Activated CD8-positive, alpha-beta memory T cell treated with anti-CD3 and anti-CD28 coated beads, Interleukin-2, amount 50 U/mL, for 1 hour (primary cell): ENCODE results near the gene GALNT2.

Experiments
- DNase-seq: peaks from one replicate; pipeline ENCODE4 v3.0.0-alpha.2; 2020; ENCODE audit errors: extremely low read depth

The GALNT2 gene

DNA sequence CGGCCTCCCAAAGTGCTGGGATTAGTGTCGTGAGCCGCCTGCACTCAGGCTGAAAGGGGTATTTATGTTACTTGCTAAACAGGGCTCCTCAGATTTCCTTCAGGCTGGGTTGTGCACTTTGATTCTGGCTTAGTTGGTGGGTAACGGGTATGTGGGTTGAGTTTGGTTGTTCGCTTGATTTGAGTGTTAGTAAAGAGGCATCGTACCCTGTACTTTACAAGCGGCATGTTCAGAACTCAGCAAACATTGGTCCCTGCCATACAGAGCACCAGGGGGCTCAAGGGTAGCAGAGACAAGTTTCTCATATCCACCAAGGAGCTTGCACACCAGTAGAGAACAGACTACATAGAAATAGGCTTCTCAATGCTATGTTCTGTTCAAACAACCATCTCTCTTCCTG, 211.3 kb downstream of the GALNT2 start:
- DNase-seq = no peak

DNA sequence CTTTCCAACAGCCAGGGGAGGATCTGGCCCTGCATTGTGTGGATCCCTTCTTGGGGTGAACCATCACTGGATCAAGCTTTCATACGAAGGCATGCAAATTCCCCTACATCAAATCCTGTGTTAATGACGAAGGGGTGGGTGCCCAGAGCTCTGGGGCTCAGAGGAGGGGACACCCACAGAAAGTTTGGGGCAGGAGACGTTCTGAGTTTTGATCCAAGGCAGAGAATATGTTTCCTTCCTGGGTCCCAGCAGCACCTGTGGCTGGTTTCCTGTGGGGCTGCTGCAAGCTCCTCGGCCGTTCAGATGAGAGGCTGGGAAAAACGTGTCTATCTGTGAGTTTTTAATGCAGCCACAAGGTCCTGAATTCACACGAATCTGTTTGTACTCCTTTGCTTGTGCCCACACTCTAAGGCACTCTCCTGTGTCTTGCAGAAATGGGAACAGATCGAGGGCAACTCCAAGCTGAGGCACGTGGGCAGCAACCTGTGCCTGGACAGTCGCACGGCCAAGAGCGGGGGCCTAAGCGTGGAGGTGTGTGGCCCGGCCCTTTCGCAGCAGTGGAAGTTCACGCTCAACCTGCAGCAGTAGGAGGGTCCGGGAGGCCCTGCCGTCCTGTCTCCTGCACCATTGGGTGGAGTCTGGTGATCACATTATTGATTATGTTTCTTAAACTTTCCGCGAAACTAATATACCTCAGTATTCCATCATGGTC, 212.0 kb downstream of the GALNT2 start:
- no peak for DNase-seq

DNA sequence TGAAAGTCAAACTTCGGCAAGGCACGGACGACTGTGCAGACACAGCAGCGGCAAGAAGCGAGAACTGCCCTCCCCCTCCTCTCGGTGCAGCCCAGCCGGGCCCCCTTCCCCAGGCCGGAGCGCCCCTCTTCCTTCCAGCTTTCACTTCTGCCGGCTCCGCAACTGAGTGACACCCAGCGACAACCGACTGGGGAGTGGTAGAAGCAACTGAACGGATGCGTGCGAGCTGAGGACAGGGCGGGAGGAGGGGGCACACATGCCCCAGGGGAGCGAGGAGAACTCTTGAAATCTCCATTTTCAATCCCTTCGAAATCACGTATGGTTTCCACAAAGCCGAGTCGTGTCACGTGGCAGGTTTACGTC, 212.5 kb downstream of the GALNT2 start:
- no peak for DNase-seq

DNA sequence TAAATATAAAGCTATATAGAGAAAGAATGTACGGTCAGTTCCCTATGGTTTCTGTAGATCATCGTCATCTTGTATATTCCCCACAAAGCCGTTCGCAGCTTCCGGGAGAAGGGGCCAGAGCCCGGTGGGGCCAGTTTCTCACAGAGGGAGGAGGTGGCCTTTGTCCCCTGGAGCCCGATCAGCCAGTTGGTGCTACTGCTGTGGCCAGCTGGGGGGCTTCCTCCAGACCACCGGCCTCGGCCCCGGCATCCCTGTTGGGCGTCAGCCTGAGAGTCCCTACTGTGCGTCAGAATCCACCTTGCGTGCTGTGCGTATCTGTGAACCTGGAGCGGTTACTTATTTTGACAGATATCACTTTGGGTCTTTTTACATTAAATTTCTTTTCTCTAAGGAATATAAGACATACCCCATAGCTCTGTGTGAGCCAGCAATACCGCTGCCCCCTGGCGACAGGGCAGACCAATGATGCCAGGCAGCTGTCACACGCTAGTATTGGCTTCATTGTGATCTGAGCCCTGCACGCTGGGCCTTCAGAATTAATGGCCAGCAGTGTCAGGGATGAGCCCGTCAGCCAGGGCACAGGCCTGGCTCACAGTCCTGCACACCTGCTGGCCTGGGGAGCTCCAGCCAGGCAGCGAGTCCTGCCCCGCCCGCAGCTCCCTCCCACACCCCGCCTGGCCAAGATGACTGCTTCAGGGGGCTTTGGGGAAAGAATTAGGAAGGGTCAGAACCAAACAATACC, 213.2 kb downstream of the GALNT2 start:
- DNase-seq = no peak

DNA sequence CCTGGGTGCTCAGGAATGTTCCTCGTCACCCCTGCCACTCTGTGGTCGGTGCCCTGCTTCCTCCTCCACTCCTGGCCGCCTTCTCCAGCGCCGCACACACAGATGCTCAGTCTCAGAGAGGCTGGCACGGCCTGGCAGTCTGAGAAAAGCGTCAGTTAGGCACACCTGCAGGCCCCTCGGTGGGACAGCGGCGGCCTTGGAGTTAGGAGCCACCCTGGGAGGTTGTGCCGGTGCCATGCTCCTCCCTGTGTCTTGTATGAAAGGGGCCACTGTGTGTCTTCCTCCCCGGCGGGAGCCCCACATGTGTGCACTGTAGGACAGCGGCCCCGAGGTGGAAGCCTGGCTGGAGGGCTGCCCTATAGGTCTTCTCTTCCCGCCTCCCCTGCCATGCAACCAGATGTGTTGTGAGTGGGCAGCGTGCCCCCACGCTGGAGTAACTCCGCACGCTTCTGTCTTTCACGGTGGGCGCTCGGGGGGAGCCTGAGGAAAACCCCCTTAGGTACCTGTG, 213.9 kb downstream of the GALNT2 start:
- DNase-seq = no peak

DNA sequence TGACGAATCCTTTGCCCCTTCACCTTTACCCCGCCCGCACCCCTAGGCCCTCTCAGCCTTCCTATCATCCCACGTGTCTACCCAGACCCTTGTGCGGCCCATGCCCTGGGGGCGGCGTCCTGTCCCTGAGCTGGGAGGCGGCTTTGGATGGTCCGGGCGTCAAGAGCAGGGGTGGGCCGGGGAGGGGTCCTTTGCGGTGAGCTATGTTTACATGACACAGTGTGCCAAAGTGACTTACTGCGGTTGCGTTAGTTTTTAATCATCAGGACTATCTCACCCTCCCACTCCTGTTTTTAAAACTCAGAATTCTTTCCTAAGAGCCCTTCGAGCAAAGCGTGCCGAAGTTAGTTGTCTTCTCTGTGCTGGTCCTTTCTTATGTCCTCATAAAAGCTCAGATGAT, 214.5 kb downstream of the GALNT2 start:
- no peak for DNase-seq

DNA sequence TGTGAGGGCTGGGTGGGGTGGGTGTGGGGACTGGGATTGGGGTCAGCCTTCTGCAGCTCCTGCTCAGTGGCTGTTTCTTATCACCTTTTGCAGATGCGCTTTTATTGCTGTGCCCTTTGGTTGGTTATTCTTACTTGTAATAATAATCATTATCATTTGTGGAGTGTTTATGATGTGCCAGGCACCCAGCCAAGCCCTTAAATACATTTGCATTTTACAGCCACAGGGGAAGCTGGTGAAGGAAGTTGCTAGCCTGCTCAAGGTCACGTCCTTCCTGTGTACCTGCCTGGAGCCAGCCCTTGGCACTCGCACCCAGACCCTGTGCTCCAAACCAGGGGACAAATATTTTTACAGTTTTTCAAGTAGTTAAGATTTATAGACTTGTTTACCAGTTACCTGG, 215.1 kb downstream of the GALNT2 start:
- DNase-seq = no peak

DNA sequence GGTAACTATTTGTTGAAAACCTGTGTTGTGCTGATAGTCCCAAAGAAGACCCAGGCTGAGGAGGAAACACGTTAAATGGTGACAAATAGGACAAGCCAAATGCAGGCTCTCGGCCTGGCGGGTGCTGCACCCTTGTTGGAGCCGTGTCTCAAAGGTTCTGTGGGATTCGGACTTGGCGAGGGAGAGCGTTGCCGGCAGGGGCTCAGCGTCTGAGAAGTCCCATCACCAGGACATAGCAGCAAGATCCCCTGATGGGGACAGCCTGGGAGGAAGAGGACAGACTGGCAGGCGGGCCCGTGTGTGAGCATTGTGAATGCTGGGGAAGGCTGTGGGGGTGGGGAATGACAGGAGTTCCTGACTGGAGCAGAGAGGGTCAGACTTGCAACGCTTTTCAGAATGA, 216.6 kb downstream of the GALNT2 start:
- DNase-seq = no peak

DNA sequence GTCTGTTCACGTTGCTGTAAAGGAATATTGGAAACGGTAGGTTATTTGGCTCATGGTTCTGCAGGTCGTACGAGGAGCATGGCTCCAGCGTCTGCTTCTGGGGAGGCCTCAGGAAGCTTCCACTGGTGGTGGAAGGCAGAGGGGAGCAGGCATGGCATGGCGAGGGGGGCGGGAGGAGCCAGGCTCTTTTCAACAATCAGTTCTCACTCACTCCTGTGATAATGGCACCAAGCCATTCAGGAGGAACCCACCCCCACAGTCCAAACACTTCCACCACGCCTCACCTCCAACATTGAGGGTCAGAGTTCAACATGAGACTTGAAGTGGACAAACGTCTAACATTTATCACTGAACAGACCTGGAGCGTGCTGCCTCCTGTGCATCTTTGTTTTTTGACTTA, 217.9 kb downstream of the GALNT2 start:
- DNase-seq = no peak

DNA sequence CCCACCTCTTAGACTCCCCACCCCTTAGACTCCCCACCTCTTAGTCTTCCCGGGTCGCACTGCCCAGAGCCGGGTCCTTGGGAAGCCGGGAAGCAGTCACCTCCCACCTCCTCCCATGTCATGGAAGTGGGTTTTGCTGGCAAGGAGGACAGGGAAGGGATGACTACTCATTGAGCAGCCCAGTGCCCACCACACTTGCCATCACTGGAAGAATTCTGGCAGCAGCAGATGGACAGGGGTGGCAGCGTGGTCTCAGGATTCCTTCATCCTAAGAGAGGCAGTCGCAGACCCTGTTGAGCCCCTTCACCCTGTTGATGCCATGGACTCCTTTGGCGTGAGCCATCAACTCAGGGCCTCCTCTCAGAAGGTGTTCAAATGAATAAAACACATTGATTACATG, 218.3 kb downstream of the GALNT2 start:
- no peak for DNase-seq

DNA sequence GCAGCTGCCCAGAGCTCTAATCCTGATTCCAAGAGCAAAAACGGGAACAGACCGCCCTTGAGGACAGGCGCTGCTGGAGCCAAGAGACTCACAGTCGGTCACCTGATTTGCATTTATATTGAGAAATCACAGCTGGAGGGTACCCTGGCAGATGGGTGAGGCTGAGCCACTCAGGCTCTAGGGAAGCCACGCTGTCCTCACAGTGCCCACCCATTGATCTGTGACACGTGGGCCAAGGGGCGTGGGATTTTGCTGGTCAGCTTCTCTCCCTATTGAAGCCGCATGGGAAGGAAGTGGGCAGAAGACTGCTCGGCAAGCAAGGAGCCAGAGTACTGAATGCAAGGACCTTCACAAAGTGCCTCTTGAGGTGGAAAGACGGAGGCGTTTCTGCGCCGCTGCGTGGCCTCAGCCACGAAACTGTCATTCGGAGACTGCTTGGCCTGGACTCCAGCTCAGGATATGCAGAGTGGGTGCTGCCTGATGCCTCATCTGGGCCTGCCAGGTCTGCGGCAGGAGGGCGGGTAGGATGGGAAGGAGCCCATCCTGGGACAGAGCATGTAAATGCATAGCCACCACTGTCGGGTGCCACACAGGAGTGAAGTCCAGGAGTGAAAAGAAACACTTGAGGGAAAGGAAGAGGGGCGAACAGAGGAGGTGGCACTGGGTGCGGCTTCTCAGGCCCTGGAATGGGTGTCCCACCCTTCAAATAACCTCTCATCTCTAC, 219.3 kb downstream of the GALNT2 start:
- no peak for DNase-seq

DNA sequence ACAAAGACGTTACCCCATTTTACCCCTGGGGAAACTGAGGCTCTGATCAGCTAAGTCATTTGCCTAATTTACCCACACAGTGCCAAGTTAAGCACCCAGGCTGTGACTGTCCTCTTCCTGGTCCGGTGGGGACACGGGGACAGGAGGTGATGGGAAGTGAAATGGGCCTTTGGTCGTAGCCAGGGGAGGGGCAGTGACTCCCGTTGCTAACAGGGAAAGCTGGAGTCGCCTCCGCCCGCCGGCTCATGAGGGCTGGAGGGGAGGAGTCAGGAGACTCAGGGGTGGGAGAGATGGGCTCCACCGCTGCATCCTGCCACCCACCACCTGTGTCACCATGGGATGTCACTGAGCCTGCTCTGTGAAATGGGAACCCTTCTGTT, 219.8 kb downstream of the GALNT2 start:
- DNase-seq = no peak

DNA sequence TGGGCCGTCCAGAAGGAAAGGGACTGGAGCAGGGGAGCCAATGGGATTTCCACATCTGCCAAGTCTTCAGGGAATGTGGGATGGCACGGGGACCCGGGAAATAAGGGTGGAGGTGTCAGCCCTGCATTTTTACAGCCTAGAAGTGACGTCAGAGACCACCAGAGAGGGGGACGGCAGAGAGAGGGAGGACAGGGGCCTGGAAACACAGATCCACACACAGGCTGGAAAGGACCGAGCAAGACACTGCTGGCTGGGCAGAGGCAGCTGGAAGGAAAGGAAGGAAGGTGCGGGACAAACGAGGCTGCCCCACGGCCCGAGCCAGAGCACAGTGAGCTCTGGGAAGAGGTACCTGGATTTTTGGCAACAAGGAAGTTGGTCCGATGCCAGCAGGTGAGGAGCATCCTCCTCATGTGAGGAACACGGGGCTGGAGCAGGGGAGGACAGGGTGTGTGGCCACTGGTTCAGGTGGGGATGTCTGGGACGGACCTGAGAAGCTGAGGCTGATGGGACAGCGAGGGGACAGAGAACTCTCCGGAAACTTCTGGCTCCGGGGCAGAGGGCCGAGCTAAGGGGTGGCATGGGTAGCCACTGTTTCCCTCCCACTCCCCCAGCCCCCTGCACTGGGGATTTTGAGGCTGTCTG, 220.8 kb downstream of the GALNT2 start:
- no peak for DNase-seq

DNA sequence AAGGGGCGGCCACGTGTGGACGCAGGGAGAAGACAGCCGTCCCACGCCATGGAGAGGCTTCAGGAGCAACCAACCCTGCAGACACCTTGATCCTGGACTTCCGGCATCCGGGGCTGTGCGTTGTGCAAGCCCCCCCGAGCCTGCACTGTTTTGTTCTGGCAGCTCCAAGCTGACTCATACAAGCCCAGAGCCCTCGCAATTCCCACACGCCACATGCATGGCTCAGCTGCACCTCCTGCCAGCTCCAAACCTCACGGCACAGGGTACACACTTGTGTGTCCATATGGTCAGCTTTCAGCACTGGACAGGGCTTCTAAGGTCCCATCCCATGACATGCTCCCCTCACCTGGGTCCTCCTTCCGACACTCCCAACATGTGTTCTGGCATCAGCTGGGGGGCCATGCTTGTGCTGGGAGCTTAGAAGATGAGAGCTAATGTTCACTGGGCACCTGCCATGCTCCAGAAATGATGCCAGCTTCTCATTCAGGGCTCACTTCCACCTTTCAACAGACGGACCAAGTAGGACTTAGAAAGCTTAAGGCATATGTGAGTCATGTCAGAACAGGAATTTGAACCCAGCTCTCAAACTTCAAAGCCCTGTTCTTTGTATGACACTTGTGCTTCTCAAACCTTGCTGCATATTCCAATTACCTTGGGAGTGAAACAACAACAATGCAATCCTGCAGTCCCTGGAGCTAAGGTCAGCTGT, 221.8 kb downstream of the GALNT2 start:
- DNase-seq = no peak

DNA sequence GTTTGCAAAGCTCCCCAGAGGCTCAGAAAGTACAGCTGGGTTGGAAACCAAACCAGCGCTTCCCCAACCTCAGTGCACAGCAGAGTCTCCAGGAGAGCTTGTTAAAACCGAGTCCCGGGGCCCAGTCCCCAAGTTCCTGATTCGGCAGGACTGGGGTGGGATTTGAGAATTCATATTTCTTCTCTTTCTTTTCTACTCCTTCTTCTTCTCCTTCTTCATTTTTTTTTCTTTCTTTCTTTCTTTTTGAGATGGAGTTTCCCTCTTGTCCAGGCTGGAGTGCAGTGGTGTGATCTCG, 222.3 kb downstream of the GALNT2 start:
- no peak for DNase-seq

DNA sequence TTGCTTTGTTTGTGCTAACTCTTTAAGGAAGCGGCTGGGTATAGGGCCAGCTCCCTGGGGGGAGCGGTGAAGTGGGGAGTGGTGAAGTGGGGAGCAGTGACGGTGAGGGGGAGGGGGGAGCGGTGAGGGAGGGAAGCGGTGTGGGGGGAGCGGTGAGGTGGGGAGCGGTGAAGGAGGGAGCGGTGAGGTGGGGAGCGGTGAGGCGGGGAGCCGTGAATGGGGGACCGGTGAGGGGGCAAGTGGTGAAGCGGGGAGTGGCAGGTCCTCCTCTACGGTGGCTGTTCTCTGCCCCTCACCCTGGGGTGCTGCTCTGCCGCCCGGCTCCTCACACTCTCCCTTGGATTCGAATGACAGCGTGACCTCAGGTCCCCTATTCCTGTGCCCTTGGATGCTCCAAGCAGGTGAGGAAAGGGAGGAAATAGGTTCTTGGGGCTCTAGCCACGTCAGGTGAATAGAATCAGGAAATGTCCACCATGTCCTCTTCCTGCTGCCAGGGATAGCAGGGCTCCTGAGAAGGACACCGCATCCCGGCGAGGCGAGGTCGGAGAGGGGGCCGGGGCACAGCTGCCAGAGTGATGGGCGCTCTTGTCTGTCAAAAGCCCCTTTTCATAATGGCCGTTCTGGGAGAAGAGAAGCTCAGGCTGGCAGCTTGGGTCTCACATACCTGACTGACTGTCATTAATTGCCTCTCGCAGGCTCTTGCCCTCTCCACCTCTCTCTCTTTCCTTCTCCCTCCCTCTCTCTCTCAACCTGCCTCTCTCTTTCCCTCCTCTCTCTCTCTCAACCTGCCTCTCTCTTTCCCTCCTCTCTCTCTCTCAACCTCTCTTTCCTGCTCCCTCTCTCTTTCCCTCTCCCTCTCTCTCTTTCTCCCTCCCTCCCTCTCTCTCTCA, 224.9 kb downstream of the GALNT2 start:
- no peak for DNase-seq

DNA sequence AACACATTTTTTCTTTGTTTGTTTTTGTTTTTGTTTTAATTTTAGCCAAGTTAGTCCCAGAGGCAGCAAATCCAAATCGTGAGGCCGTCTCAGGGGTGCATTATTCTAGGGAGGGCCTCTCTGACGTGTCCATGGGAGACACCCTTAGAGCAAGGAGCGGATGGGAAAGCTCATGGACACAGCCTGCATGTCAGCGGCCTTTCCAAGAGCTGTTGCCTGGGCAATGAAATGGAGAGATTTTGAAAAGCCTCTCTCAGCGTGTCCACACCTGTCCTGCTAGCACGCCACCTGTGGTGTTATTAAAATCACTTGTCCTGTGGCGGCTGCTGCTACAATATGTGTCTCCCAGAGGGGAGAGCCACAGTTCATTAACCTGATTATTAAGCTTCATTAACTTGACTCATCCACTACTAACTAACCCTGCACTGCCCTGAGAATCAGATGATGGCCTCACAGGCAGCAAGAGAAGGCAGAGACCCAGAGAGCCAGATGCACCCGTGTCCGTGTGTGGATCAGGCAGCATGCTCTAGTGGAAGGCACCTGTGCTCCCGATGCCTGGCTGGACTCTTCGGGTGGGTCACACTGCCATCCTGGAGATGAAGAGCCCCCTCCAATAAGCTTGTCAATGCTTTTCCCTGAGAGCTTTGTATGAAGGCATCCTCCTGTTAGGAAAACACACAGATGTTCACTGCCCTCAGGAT, 225.8 kb downstream of the GALNT2 start:
- DNase-seq = no peak

DNA sequence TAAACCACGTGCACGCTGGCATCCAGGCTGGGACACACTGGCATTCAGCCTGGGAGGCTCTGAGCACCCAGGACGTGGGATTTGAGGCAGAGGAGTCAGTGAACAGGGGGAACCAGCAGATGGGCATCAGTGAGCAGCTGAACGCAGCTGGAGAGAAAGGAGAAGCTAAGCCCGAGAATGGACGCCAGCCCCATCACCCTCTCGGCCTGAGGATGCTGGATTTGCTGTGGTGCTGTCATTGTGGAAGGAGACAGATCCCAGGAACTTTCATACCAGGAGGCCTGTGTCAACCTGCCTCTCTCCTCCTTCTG, 226.3 kb downstream of the GALNT2 start:
- DNase-seq = no peak

DNA sequence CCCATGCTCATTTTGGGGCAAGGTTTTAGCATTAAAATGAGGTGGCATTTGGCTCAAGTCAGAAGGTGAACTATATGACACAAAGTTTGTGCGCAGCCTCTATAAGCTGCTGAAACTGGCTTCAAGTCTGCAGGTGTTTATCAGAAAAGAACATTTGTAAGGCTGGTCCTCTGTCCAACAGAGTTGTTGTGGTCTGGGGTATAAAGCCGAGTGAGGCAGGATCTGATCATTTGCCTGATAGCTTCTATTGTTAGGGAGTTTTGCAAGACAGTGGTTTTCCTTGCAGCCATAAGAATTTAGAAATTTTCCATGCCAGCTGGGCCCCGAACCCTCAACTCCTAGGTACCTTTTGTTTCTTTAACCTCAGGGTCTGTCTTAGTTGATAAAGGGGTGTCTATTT, 228.3 kb downstream of the GALNT2 start:
- DNase-seq = no peak

DNA sequence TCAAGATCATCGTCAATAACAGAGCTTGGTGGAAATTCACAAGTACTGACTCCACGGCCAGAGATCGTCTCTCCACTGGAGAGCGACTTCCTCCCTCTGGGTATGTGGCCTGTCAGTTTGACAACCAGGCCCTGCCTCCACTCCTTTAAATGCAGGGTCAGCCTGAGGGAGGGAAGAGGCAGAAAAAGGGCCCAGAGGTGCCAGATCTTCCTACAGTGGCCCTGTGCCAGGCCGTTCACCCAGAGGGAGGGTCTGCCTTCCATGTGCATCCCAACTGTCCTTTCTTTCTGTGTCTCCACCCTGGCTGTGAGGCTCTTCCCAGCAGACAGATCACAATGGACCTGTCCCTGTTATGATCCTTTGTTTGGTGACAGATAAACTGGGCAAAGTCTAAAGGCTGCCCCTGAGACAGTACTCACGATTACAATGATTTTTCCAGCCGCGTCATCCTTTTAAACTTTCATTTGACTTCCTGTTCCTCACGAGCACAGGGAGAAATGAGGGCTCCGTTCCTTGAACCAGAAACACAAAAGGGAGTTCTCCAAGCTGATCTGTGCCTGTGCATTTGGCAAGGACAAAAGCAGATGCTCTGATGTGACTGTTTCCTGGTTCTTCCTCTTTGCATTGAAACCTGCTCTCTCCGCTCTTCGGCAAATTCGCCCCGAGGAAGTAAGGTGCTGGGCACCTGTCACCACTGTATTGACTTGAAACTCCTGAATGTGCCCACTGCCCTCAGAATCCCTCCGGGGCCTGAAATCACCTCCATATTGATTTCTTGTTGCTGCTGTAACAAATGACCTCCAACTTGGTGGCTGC, 232.4 kb downstream of the GALNT2 start:
- no peak for DNase-seq
